Skeletal muscle tissue (tissue), 4 donors: Measurements from ENCODE around the gene PEMT. TPM values are rescaled to one million over a fixed set of nuclear protein-coding genes. Genes with fewer than 3 reads are reported as not detected.

Experiments
- H3K27ac ChIP-seq: one replicate; pipeline ENCODE4 v1.7.0; 2013; ENCODE audit warnings: mild to moderate bottlenecking, low read depth, low read length, inconsistent platforms
- H3K27me3 ChIP-seq, 3 donors: one replicate each; pipeline ENCODE4 v1.7.0; 2013; ENCODE audit warnings: low read length in 3 of 3; ENCODE audit not compliant: control insufficient read depth in 3 of 3, insufficient read depth in 3 of 3
- H3K36me3 ChIP-seq, 3 donors: one replicate each; pipeline ENCODE4 v1.7.0; 2013; ENCODE audit warnings: low read length in 3 of 3; ENCODE audit not compliant: control insufficient read depth in 3 of 3, insufficient read depth in 3 of 3
- H3K4me1 ChIP-seq, 3 donors: one replicate each; pipeline ENCODE4 v1.7.0; 2013; ENCODE audit warnings: low read length in 3 of 3, mild to moderate bottlenecking in 3 of 3; ENCODE audit not compliant: control insufficient read depth in 3 of 3, insufficient read depth in 3 of 3
- H3K4me3 ChIP-seq, 3 donors: one replicate each; pipeline ENCODE4 v1.7.0; 2013; ENCODE audit warnings: low read length in 3 of 3
- H3K9ac ChIP-seq, 3 donors: one replicate each; pipeline ENCODE4 v1.7.0; 2013; ENCODE audit warnings: low read length in 3 of 3, mild to moderate bottlenecking in 3 of 3, moderate library complexity in 2 of 3, low read depth in 1 of 3
- H3K9me3 ChIP-seq, 3 donors: one replicate each; pipeline ENCODE4 v1.7.0; 2013; ENCODE audit warnings: low read length in 3 of 3; ENCODE audit not compliant: control insufficient read depth in 3 of 3
- total RNA-seq: library from RNA; depleted of rRNA; stranded (reverse); fragments of >200 nt; gene quantifications from one replicate; pipeline ENCODE4 v1.2.3, GENCODE V29; 2014
- donor health status: Osteomylitis.

The PEMT gene
- total RNA-seq, 1 donor from 2014 or later: 32.4 TPM

DNA sequence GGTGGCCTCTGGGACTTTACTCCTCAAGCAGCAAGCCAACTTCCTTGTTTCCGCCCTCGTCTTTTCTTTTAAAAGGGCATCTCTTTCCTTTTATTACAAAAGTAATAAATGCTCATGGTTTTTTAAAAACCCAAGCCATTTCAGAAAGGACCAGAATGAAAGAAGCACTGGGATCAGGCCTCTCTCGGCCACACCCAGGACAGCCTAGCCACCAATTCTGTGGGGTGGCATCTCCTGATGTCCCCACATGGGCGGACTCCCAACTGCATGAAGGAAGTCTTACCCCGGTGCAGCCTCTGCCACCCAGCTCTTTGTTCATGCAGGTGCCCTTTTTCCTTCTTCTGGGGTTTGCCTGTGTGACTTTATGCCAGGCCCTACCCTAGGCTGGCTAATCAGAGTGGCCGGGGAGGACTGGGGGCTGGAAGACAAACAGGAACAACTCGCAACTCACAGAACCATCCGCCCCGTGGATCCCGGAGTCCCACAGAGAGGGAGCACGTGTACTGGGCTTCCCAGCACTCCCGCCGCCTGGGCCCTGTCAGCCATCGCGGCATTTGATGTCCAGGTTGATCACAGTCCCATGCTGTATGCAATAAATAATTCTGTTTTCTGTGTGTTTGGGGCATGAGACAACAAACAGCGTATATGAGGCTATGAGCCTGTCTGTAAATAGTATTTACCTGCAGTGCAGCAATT is 92.8 kb downstream of the PEMT start:
- Histone ChIP-seq H3K27me3 (no peaks in the 10 kb centered on the region), H3K27ac (no peak overlapping the region), H3K9me3 (no peaks in the 10 kb centered on the region), H3K36me3 (no peaks in the 10 kb centered on the region), H3K9ac (no peak overlapping the region), H3K4me1 (peaks cover 22 to 29% (median 28%) of the 10 kb centered on the region in 3 donors), H3K4me3 (no peak overlapping the region)

DNA sequence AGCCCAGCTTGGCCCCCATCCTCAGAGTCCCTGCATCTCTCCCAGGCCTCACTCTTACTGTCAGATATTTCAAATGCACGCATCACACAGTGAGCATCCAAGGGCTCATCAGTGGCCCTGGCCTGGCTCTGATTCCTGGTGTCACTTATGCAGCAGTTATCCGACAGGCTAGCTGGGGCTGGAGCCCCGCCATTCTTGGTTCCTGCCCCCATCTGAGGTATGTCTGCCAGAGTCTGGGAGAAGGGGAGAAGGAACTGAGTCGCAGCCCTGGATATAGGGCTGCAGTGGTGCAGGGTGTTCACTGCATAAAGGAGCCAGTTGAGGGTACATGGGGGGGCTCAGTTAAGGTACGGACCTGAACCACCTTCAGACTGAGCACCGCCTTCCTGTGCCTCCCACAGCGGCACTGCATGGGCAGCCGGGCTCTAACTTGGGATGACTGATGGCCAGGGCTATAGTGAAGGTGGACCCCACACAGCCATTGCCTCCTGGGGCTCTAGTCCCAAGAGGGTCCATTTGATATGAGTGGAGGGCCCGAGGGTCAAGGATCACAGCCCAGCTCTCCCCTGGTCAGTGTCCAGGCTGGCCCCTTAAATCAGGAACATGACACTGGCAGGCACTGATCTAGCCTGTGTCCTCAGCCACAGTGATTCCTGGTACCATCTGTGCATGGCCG is 93.5 kb downstream of the PEMT start:
- Histone ChIP-seq H3K36me3 (no peaks in the 10 kb centered on the region), H3K4me3 (no peak overlapping the region), H3K4me1 (peaks cover 24 to 34% (median 31%) of the 10 kb centered on the region in 3 donors), H3K27me3 (no peaks in the 10 kb centered on the region), H3K9ac (peak overlapping the region in 1 of 3 donors; percentile 62), H3K9me3 (no peaks in the 10 kb centered on the region), H3K27ac (no peak overlapping the region)

DNA sequence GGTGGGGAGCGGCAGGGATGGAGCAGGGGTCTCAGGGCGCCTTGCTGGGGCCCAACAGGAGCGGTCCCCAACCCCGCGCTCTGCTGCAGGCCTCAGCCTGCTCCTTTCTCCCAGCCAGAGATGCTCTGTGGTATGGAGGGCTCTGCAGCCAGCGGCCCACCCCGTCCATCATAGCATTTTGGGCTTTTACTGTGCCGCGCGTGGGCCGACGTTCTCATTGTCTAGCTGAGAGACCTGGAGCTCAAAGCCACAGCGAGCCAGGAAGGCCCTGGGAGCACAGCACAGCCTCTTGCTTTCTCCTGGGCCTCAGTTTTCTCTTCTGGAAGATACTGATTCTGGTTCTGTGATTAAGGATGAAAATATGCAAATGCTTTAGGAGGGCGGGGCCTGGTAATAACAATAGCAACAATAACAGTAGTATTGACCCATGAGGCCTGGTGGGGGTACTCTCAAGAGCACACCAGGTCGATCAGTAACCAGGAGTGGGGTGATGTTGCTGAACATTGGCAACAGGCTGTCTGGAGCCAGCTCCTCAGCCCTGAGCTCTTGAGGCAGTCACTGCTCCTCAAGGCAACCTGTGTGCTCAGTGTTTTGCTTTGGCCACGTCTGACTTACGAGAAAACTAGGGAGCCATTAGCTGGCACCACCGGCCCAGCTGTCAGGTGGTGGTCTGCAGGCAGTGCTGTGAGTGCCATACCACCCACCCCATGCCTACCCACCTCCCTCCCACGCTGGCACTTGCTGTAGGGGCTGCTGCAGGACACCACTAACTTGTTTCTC is 94.3 kb downstream of the PEMT start:
- no peaks in the 10 kb centered on the region for H3K27me3 ChIP-seq
- peak overlapping the region in 1 of 3 donors; percentile 62 for H3K9ac ChIP-seq
- peaks cover under 1 to 3% (median 2%) of the 10 kb centered on the region in 3 donors for H3K36me3 ChIP-seq
- H3K9me3 ChIP-seq: no peaks in the 10 kb centered on the region
- peaks cover 30 to 40% (median 31%) of the 10 kb centered on the region in 3 donors for H3K4me1 ChIP-seq
- H3K4me3 ChIP-seq: peak overlapping the region in 1 of 3 donors; percentile 83
- peak overlapping the region; percentile 78 for H3K27ac ChIP-seq

DNA sequence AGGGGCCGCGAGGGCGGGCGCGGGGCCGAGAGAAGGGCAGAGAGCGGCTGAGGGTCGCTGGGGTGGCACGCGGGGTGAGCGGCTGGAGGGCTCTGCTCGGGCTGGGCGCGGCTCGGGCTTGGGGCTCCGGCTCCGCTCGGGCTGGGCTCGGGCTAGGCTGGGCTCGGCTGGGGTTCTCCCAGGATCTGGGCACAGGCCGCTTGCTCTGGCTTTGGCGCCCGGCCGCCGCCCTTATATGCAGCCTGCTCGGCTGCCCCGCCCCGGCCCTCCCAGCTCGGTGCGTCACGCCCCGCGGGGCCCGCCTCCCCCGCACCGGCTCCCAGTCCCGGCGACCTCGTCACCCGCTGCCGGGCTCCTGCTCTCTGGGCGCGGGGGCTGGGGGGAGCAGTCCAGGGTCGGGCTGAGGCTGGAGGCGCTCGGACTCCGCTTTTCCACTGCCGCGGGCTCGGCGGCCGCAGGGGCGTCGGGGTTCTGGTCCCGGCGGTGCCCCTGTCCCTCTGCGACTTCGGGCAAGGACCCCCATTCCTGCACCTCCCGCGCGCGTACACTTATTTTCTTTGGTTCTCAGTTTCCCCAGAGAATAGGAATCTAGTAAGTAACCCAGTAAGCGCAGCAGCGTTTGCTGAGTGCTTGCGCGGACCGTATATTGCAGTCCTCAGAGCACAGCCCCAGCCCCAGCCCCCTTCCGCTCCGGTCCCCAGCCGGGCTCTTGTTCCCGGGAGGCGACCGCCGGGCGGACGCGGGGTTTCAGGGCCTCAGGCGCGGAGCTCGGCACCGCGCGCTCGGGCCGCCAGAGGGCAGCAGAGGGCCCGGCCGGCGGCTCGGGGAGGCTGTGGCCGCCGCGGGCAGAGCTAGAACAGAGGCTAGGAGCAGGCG is 95.1 kb downstream of the PEMT start, which contains the start of gene RASD1:
TSS of gene RASD1 (minus strand) at position 207 of the 876 bp plus-strand sequence. CDS start 214 bp downstream, outside the sequence.
- H3K4me3 ChIP-seq: peak within 1 kb of the TSS; percentile 71 to 83 (median 72)
- H3K27me3 ChIP-seq: no peaks in the 10 kb centered on the region
- H3K27ac ChIP-seq: peak within 1 kb of the TSS; percentile 78
- peaks cover 31 to 47% (median 32%) of the 10 kb centered on the region in 3 donors for H3K4me1 ChIP-seq
- peak within 1 kb of the TSS; percentile 79 to 89 (median 83) for H3K9ac ChIP-seq
- no peaks in the 10 kb centered on the region for H3K9me3 ChIP-seq
- H3K36me3 ChIP-seq: peaks cover 9 to 11% (median 10%) of the 10 kb centered on the region in 3 donors

DNA sequence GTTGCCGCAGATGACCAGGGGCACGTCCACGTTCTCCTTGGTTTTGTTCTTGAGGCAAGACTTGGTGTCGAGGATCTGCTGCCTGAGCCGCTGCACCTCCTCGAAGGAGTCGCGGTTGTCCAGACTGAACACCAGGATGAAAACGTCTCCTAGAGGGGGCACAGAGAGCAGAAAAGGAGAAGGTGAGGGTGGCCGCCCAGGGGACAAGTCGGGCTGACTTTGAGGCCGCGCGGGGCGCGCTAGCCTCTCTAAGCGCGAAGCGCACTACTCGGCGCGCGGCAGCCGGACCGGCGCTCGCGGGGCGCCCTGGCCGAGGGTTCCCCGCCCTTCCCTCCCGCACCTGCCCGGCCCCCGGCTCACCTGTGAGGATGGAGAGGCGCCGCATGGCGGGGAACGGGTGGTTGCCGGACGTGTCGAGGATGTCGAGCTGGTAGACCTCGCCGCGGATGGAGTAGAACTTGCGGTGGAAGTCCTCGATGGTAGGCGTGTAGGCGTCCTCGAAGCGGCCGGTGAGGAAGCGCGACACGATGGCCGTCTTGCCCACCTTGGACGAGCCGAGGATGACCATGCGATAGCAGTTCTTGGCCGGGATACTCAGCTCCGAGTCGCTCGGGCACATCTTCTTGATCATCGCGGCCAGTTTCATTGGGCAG is 95.8 kb downstream of the PEMT start:
- Histone ChIP-seq H3K27ac (peak overlapping the region; percentile 71), H3K4me1 (peaks cover 32 to 55% (median 39%) of the 10 kb centered on the region in 3 donors), H3K9ac (peak overlapping the region; percentile 65 to 81 (median 79))

DNA sequence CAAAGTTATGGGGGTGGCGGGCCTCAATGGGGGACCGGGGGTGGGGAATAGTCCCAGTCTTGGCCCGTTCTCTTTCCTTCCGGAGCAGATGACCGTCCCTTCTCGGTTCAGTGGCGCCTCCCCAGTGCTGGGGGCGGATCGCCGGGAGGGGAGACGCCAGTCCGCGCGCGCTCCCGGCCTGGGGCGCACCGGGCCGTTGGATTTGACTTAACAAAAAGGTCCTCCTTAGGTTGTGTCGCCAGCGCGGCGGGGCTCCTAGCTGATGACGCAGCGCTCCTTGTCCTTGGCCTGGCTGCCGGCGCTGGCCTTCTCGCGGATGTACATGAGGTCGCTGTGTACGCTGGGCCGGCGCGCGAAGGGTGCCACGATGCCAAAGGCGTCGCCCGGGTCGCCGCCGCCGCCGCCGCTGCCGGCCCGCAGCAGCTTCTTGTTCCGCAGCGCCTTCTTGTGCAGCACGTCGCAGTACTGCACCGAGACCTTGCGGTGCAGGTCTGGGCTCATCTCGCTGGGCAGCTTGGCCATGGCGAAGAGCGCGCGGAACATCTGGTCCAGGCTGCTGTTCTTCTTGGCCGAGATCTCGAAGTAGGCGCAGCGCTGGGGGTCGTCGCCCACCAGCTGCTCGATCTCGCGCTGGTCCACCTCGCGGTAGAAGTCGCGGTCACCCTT is 96.5 kb downstream of the PEMT start:
- Histone ChIP-seq H3K9me3 (no peaks in the 10 kb centered on the region), H3K27ac (peak overlapping the region; percentile 71), H3K4me1 (peaks cover 32 to 58% (median 41%) of the 10 kb centered on the region in 3 donors), H3K27me3 (no peaks in the 10 kb centered on the region), H3K4me3 (peak overlapping the region; percentile 70 to 82 (median 72)), H3K36me3 (peaks cover 12 to 15% (median 15%) of the 10 kb centered on the region in 3 donors), H3K9ac (peak overlapping the region; percentile 33 to 81 (median 59))

More for the DNA sequence above, 95.8 kb downstream of the PEMT start:
- Histone ChIP-seq H3K9me3 (no peaks in the 10 kb centered on the region), H3K4me3 (peak overlapping the region; percentile 70 to 82 (median 72)), H3K36me3 (peaks cover 12 to 15% (median 15%) of the 10 kb centered on the region in 3 donors), H3K27me3 (no peaks in the 10 kb centered on the region)

DNA sequence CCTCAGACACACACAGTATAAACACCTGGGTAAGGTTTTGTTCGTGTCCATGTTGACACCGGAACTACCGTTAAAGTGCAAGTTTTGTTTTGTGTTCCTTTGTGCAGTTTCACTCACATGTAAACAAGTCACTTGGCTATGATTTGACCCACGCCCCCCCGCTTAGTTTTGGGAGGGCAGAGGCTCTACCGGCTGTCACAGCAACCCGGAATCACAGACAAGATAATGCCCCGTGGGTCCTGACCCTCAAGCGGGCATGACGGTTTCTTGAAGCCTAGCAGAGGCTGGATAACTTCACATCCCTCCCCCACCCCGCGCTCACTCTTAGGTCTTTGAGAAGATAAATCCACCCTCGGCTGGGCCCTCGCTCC is 97.0 kb downstream of the PEMT start:
- peaks cover 12 to 17% (median 15%) of the 10 kb centered on the region in 3 donors for H3K36me3 ChIP-seq
- peak overlapping the region; percentile 65 for H3K27ac ChIP-seq
- no peaks in the 10 kb centered on the region for H3K27me3 ChIP-seq
- peak overlapping the region; percentile 30 to 82 (median 72) for H3K4me3 ChIP-seq
- peak overlapping the region; percentile 33 to 81 (median 59) for H3K9ac ChIP-seq
- H3K9me3 ChIP-seq: no peaks in the 10 kb centered on the region
- H3K4me1 ChIP-seq: peaks cover 32 to 58% (median 41%) of the 10 kb centered on the region in 3 donors

DNA sequence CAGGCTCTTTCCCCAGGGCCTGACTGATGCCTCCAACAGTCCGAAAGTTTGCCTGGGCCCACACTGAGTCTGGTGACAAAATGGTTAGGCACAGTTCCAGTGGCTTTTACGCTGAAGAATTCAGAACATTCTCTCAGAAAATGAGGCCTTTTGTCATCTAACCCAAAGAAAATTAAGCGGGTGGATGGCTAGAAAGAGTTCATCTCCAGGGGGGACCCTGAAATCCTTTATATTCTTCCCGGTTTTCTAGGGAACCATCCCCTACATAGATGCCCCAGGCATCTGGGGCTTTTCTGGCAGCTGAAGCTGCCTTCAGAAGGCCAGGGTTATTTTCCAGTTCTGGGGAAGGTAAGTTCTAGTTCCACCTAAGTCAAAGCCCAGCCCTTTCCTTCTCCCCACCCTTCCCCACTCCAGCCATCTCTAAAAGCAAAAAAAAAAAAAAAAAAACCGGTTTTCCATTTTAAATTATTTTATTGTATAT is 97.5 kb downstream of the PEMT start:
- Histone ChIP-seq H3K27me3 (no peaks in the 10 kb centered on the region), H3K9ac (peak overlapping the region in 2 of 3 donors; percentile 53 to 69), H3K27ac (peak overlapping the region; percentile 40), H3K9me3 (no peaks in the 10 kb centered on the region), H3K4me3 (peak overlapping the region in 2 of 3 donors; percentile 19 to 35), H3K36me3 (peaks cover 12 to 17% (median 15%) of the 10 kb centered on the region in 3 donors), H3K4me1 (peaks cover 32 to 58% (median 41%) of the 10 kb centered on the region in 3 donors)
